Liver (tissue), 9 donors: ENCODE measurements around the gene MEGF11. TPM values are rescaled to one million over a fixed set of nuclear protein-coding genes. Genes with fewer than 3 reads are reported as not detected.

Experiments used
- DNase-seq: peaks from one replicate; pipeline ENCODE4 v3.0.0-alpha.2; 2017; ENCODE audit warnings: low spot score
- H3K27ac ChIP-seq, 2 donors: one replicate each; pipeline ENCODE4 v1.7.0; 2013; ENCODE audit warnings: inconsistent platforms in 2 of 2, low read length in 2 of 2, control low read depth in 1 of 2, low read depth in 1 of 2, mild to moderate bottlenecking in 1 of 2
- H3K27me3 ChIP-seq, 4 donors: one replicate each; pipeline versions ENCODE4 v1.6.1 to v1.7.0; 2013; ENCODE audit warnings: low read length in 3 of 4, inconsistent platforms in 1 of 4, mild to moderate bottlenecking in 1 of 4, moderate library complexity in 1 of 4; ENCODE audit not compliant: control insufficient read depth in 4 of 4, insufficient read depth in 4 of 4
- H3K36me3 ChIP-seq, 4 donors: one replicate each; pipeline versions ENCODE4 v1.6.1 to v1.7.0; 2013; ENCODE audit warnings: low read length in 3 of 4, mild to moderate bottlenecking in 3 of 4, low read depth in 1 of 4, moderate library complexity in 1 of 4; ENCODE audit not compliant: control insufficient read depth in 4 of 4, insufficient read depth in 3 of 4
- H3K4me1 ChIP-seq, 4 donors: one replicate each; pipeline versions ENCODE4 v1.6.1 to v1.7.0; 2013; ENCODE audit warnings: low read length in 3 of 4, mild to moderate bottlenecking in 3 of 4, moderate library complexity in 1 of 4; ENCODE audit not compliant: control insufficient read depth in 4 of 4, insufficient read depth in 4 of 4
- H3K4me3 ChIP-seq, 3 donors: one replicate each; pipeline versions ENCODE4 v1.6.1 to v1.7.0; 2013; ENCODE audit warnings: low read length in 3 of 3, control low read depth in 1 of 3, low read depth in 1 of 3, mild to moderate bottlenecking in 1 of 3
- H3K9ac ChIP-seq, 2 donors: one replicate each; pipeline ENCODE4 v1.7.0; 2013; ENCODE audit warnings: low read length in 2 of 2, mild to moderate bottlenecking in 2 of 2, moderate library complexity in 2 of 2, control low read depth in 1 of 2, low read depth in 1 of 2
- H3K9me3 ChIP-seq, 4 donors: one replicate each; pipeline versions ENCODE4 v1.6.1 to v1.7.0; 2013; ENCODE audit warnings: low read length in 3 of 4; ENCODE audit not compliant: control insufficient read depth in 4 of 4
- ATF3 ChIP-seq: IDR thresholded peaks from 2 replicates; pipeline ENCODE4 v1.6.1; 2016; ENCODE audit warnings: antibody characterized with exemption
- CTCF ChIP-seq: fragments of 150-350 bp; IDR thresholded peaks from 2 replicates; pipeline ENCODE4 v1.5.1; 2017; ENCODE audit warnings: improper control_type of control experiment, low read depth, low read length; ENCODE audit not compliant: missing input control
- EGR1 ChIP-seq, 2 donors: IDR thresholded peaks; 2 replicates each; pipeline ENCODE4 v1.6.1; 2016 to 2018; ENCODE audit warnings: antibody characterized with exemption in 2 of 2, low read depth in 2 of 2
- FOXA1 ChIP-seq: IDR thresholded peaks from 2 replicates; pipeline ENCODE4 v1.6.1; 2016; ENCODE audit warnings: antibody characterized with exemption
- FOXA2 ChIP-seq: IDR thresholded peaks from 2 replicates; pipeline ENCODE4 v1.6.1; 2016; ENCODE audit warnings: antibody characterized with exemption
- HNF4A ChIP-seq, 2 donors: conservative IDR thresholded peaks; 2 replicates each; pipeline ENCODE4 v1.6.1; 2016; ENCODE audit warnings: antibody characterized with exemption in 2 of 2, mild to moderate bottlenecking in 2 of 2
- HNF4G ChIP-seq: IDR thresholded peaks from 2 replicates; pipeline ENCODE4 v1.6.1; 2016; ENCODE audit warnings: antibody characterized with exemption
- JUND ChIP-seq, 2 donors: IDR thresholded peaks; 2 replicates each; pipeline ENCODE4 v1.6.1; 2016; ENCODE audit warnings: antibody characterized with exemption in 2 of 2
- MAX ChIP-seq: IDR thresholded peaks from 2 replicates; pipeline ENCODE4 v1.6.1; 2016; ENCODE audit warnings: antibody characterized with exemption
- NR2F2 ChIP-seq: IDR thresholded peaks from 2 replicates; pipeline ENCODE4 v1.6.1; 2016; ENCODE audit warnings: antibody characterized with exemption
- RAD21 ChIP-seq, 2 donors: IDR thresholded peaks; 2 replicates each; pipeline ENCODE4 v1.6.1; 2016; ENCODE audit warnings: antibody characterized with exemption in 2 of 2, mild to moderate bottlenecking in 2 of 2
- REST ChIP-seq: IDR thresholded peaks from 2 replicates; pipeline ENCODE4 v1.6.1; 2016; ENCODE audit warnings: antibody characterized with exemption, mild to moderate bottlenecking
- RXRA ChIP-seq, 2 donors: IDR thresholded peaks; 2 replicates each; pipeline ENCODE4 v1.6.1; 2017 to 2018; ENCODE audit warnings: antibody characterized with exemption in 2 of 2, mild to moderate bottlenecking in 1 of 2
- SP1 ChIP-seq: IDR thresholded peaks from 2 replicates; pipeline ENCODE4 v1.6.1; 2018; ENCODE audit warnings: antibody characterized with exemption, mild to moderate bottlenecking
- TAF1 ChIP-seq: conservative IDR thresholded peaks from 2 replicates; pipeline ENCODE4 v1.6.1; 2016; ENCODE audit warnings: antibody characterized with exemption, mild to moderate bottlenecking
- YY1 ChIP-seq: IDR thresholded peaks from 2 replicates; pipeline ENCODE4 v1.6.1; 2016; ENCODE audit warnings: antibody characterized with exemption, mild to moderate bottlenecking
- WGBS: extraction: QIAGEN DNeasy Blood & Tissue Kit; methylation state at CpG from one replicate; pipeline ENCODE4 v1.1.7; 2013; 5-methylcytosine and 5-hydroxymethylcytosine counted together
- polyA plus RNA-seq, 2 donors: library from polyadenylated mRNA; stranded (reverse) in 1 of 2; unstranded in 1 of 2; fragments of 200-250 nt in 1 of 2; fragments of >200 nt in 1 of 2; fragmentation: Nextera tagmentation in 1 of 2; extraction: Ambion mirVana in 1 of 2; gene quantifications; one replicate each; pipeline versions ENCODE4 v1.2.1 to v1.2.3, GENCODE V29; 2013 to 2015
- total RNA-seq, 2 donors: library from RNA; depleted of rRNA; stranded (reverse); fragments of >200 nt; gene quantifications; one replicate each; pipeline ENCODE4 v1.2.3, GENCODE V29; 2014
- TF ChIP-seq, protein P1 (sequence below): IDR thresholded peaks from 2 replicates; pipeline ENCODE4 v1.6.1; 2016; ENCODE audit warnings: antibody characterized with exemption
- donor health status: healthy.
- donor health status: healthy.
- donor health status: healthy.
- donor health status: healthy.
- donor health status: healthy.

MEGF11 gene
- total and polyA plus RNA-seq, 4 donors = under 0.01 to 0.51 (median 0.03) TPM; not detected in 1

DNA sequence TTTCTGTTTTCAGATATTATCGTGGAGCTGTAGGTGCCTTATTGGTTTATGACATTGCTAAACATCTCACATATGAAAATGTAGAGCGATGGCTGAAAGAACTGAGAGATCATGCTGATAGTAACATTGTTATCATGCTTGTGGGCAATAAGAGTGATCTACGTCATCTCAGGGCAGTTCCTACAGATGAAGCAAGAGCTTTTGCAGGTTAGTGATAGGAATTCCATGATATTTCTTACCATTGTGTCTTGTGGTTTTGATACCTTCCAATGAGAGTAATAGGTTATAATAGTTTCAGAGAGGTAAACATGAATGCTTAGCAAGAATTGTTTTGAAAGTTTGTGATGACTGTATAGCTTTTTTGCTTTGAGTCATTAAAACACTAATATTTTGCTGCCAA, 375.8 kb downstream of the MEGF11 start (continued):
- TF ChIP-seq, protein P1, sequence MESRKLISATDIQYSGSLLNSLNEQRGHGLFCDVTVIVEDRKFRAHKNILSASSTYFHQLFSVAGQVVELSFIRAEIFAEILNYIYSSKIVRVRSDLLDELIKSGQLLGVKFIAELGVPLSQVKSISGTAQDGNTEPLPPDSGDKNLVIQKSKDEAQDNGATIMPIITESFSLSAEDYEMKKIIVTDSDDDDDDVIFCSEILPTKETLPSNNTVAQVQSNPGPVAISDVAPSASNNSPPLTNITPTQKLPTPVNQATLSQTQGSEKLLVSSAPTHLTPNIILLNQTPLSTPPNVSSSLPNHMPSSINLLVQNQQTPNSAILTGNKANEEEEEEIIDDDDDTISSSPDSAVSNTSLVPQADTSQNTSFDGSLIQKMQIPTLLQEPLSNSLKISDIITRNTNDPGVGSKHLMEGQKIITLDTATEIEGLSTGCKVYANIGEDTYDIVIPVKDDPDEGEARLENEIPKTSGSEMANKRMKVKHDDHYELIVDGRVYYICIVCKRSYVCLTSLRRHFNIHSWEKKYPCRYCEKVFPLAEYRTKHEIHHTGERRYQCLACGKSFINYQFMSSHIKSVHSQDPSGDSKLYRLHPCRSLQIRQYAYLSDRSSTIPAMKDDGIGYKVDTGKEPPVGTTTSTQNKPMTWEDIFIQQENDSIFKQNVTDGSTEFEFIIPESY = no peak
- TF ChIP-seq RAD21 (IDR thresholded peaks at IDR 0.05) (no peak), MAX (no peak), YY1 (no peak)

- Histone ChIP-seq H3K4me1 (peaks cover 3 to 9% (median 7%) of the 10 kb centered on the region in 4 donors), H3K27ac (no peak overlapping the region), H3K9ac (no peak overlapping the region), H3K4me3 (no peak overlapping the region), H3K9me3 (no peaks in the 10 kb centered on the region), H3K27me3 (no peaks in the 10 kb centered on the region), H3K36me3 (peaks cover 0 to 28% (median 20%) of the 10 kb centered on the region in 4 donors)
- DNase-seq = no peak
- 89% methylated on average over 1 of the region's 1 CpG for WGBS
- TF ChIP-seq RAD21 (IDR thresholded peaks at IDR 0.05) (no peak), EGR1 (IDR thresholded peaks at IDR 0.05; ENCODE audit: low read depth in 2 of 2) (no peak), FOXA2 (no peak), RXRA (IDR thresholded peaks at IDR 0.05) (no peak), SP1 (no peak), YY1 (no peak), ATF3 (no peak), HNF4A (conservative IDR thresholded peaks at IDR 0.05) (no peak)
Observed at GRCh38 chr15:65875458-65875857, 378.1 kb downstream of the MEGF11 start.

DNA sequence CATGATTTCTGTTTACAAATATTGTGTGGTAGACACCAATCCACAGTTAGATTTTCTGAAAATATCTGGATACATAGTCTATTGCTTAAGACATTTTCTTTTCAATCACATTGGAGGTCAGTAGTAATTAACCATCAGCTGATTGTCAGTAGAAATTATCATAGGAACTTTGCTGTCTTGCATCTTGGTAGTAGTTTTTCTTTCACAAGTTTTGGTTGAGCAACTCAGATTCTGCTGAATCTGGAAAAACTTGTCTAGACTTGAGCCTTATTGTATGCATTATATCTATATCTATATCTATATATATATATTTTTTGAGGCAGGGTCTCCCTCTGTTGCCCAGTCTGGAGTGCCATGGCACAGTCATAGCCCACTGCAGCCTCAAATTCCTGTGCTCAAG, 380.3 kb downstream of the MEGF11 start:
- Histone ChIP-seq H3K9ac (no peak overlapping the region), H3K9me3 (no peaks in the 10 kb centered on the region), H3K27me3 (no peaks in the 10 kb centered on the region), H3K27ac (no peak overlapping the region), H3K36me3 (peaks cover 0 to 15% (median 11%) of the 10 kb centered on the region in 4 donors), H3K4me1 (peaks cover 3 to 12% (median 8%) of the 10 kb centered on the region in 4 donors), H3K4me3 (no peak overlapping the region)
- TF ChIP-seq RXRA (IDR thresholded peaks at IDR 0.05) = no peak
- TF ChIP-seq FOXA1 = no peak
- no peak for TF ChIP-seq REST
- TF ChIP-seq RAD21 (IDR thresholded peaks at IDR 0.05) = no peak
- TF ChIP-seq ATF3 = no peak
- TF ChIP-seq YY1 = no peak
- TF ChIP-seq FOXA2 = no peak
- TF ChIP-seq, protein P1 = no peak
- no peak for TF ChIP-seq NR2F2
- no peak for TF ChIP-seq SP1
- no peak for TF ChIP-seq JUND (IDR thresholded peaks at IDR 0.05)
- TF ChIP-seq TAF1 = no peak
- no peak for TF ChIP-seq MAX
- no peak for TF ChIP-seq HNF4G
- TF ChIP-seq CTCF = no peak
- TF ChIP-seq EGR1 (IDR thresholded peaks at IDR 0.05; ENCODE audit: low read depth in 2 of 2) = no peak
- TF ChIP-seq HNF4A (conservative IDR thresholded peaks at IDR 0.05) = no peak
- no peak for DNase-seq
